Stimulated activated CD4-positive, alpha-beta T cell treated with anti-CD3 and anti-CD28 coated beads, Interleukin-2, amount 100 ng/mL, for 24 hours (primary cell): ENCODE measurements around the gene XPO6.

ENCODE experiments used
- DNase-seq, 2 donors: peaks; one replicate each; pipeline ENCODE4 v3.0.0-alpha.2; 2020

XPO6 gene

DNA sequence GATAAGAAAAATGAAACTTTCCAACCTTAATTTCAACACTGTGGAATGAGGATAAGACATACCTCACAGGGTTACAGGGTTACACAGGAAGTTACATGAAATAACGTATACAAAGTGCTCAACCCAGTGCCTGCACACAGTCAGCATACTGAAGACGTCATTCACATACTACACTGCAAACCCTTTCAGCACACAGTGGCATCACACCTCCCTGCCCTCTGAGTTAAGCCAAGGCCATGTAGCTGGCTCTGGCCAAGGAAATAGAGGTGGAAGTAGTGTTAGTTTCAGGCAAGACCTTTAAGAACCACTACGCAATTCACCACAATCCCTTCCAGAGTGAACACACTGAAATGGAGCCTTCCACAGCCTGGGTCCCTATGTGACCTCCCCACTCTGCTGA lies 101.7 kb downstream of the XPO6 start:
- DNase-seq, result no peak

DNA sequence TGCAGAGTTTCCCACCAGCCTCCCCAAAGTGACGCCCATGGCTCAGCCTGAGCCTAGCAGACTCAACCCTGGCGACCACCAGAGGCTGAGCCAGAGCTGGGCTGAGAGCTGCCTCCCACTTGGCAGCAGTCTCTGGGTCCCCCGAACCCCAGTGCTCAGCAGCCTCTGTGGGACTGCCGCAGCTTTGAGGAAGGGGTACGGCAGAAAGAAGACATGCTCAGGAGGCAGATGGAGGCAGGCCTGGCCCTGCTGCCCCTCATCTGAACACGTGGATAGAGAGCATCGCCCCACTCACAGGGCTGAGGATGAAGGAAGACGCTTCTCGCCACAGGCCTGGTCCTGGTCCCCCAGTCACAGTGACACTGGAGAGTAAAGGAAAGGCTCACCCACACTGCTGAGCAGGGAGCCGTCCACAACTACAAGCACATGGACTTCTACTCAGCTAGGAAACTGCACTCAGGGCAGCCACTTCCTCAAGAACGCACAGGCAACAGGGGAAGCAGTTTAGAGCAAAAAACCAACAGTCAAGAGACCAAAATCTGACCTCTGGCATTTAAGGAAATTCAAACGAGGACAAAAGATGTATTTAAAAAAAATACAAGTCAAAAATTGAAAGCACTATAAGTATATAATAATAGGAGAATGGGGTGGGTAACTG lies 103.0 kb downstream of the XPO6 start:
- no peak for DNase-seq

DNA sequence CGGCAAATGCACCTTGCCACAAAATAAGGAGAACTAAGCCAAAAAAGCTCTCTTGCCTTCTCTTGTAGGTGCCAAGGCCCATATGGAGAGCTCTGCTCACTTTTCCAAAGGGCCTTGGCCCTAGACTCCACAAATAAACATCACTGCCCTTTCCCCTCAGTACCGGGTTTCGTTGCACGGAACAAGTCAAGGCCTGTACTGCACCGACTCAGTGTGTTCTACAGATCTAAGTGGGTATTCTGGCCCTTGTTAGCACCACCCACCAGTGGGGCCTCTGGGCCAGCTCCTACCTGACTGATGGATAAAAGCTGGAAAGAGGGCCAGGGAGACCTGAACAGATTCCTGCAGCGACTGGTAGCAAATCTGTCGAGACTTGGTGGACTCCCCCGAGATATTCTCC lies 104.5 kb downstream of the XPO6 start:
- DNase-seq, result no peak

DNA sequence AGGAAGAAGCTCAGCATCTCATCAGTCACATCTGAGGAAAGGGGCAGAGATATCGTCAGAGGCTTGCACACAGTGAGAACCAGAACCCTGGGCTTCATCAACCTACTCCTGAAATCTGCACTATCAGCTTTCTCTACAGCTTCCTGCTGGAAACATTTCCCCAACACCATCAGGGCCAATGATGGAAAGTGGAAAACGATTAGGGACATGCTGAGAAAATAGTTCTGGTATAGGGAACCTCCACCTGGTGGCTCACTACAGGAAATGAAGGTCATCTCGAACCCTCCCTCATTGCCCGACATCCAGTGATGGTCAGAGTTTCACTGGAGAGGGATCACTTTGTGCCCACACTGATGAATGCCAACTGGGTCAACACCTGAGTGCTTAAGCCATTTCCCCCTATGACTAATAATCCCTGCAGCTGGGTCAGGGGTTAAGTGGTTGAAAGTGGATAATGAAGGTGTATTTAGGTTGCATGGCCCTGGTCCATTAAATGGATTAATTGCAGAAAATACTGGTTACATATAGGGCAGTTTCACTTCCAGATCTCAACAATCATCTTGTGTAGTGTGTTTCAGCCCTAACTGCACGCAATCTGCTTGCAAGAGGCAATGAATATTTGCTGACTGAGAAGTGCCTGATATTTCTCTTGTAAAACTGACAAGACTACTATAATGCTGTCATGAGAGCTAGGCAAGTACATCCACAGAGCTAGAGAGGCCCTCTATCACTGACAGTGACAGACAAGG lies 105.1 kb downstream of the XPO6 start:
- no peak for DNase-seq

DNA sequence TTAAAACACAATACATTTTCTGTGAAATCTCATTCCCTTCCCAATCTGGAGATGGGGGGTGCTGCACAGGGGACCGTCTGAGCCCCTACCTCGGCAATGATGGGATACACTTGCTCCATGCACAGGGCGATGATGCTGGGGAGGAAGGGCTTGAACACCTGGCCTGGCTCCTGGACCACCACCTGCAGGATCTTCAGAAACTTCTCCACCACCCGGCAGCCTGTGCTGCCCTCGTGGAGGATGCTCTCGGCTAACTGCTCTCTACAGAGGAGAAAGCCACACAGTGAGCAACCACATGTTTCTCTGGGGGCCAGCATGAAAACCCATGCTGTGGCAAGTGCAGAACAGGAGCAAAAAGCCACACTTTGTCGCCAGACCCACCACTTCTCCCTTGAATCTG lies 105.8 kb downstream of the XPO6 start:
- no peak for DNase-seq

DNA sequence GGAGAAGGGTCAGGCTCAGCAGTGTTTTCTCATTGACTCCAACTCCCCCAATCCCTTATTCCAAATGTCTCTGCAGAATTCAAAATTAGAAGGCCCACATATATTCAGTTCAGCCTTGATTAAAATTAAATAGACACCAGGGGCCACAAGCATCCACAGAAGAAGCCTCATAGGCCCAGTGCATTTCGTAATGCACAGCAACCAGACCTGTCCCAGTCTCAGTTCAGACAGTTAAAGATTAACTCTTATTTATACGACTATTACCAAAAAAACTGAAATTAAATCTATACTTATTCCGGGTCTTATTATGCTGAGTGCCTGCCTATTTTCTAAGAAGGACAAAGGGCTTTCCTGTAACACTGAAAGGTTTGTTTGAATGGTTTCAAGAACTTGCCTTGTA lies 106.5 kb downstream of the XPO6 start:
- no peak for DNase-seq

DNA sequence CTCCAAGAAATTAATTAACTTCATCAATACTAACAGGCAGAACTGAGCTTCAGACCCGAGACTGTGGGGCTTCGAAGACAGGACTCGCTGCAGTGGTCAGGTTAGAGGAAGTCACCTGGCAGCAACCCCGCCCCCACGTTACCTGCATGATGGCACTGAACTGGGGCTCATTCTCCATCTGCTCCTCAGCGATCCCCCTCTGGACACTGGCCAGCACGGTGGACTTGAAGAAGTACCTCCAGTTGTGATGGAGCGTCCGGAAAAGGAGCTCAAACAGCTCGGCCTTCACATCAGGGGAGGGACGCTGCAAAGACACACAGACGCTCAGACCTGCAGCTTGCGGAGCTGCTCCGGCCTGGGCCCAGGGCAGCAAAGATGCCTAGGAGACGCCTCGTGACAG lies 107.4 kb downstream of the XPO6 start:
- DNase-seq, result no peak

DNA sequence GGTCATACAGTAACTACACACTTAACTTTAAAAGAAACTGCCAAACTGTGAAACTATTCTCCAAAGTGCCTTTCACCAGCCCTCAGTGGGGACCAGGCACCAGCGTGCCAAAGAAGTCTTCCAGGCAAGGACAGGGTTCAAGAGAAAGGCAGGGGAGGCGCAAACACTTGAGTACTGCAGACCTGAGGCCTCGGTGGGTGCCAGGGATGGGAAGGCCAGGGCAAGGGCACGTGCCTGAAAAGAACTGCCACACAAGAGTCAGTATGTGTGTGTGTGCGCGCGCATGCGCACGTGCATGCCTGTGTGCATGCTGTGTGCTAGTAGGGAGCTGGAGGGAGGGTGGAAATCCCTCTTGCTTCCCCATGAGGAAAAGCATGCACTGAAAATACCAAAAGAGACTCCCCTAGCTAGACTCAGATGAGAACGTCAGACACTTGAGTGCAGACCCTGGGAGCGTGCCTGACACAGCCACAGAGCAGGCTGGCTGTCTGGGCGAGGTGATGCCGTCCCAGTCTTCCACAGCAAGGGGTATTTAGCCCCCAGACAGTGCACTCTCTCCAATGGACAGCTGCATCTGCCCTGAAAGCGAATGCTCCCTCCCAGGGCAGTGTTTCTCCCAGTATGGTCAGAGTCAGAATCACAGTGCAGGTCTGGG lies 108.1 kb downstream of the XPO6 start:
- DNase-seq, result no peak

DNA sequence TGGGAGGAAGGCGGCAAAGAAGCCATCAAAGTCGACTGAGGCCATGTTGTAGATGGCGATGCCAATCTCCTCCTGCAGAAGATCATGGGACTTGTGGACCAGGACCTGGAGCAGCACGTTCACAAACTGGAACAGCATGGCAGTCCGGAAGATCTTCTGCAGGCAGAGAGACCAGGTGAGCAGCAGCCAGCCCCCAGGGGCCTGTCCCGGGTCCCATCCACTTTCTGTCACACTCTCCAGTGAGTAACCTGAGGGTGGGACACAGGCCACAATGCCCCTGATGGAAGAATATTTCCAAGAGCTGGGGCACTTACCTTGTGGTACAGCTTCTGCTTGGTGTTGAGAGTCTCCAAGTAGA lies 110.3 kb downstream of the XPO6 start:
- no peak for DNase-seq

DNA sequence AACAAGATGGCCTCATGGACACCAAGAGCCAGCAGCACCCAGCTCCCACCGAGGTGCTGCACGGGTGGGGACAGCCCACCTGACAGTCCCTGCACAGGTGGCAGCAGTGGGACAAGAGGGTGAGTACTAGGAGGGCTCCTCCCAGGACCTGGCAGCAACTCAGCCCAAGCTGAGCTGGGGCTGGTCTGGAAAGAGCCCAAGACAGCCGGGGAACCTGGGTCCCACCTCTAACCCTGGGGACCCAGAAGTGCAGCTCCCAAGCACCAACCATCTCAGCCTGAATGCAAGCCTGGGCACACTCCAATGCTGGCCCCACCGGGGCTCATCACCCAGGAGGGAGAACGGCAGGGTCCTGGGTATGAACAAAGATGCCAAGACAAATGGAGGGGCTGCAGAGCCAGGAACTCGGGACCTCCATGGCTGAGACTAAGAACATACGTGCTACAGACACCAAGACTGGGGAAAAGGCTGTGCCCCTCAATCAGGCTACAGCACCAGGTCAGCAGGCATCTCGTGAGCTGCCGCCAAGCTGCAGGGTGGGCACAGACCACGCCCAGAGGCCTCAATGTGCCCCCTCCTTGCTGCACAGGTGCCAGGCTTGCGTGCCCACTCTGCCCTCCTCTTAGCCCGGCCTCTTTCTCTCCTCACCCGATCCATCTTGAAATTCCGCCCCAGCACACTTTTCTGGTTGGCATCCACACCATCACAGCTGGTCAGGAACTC lies 110.8 kb downstream of the XPO6 start:
- no peak for DNase-seq

DNA sequence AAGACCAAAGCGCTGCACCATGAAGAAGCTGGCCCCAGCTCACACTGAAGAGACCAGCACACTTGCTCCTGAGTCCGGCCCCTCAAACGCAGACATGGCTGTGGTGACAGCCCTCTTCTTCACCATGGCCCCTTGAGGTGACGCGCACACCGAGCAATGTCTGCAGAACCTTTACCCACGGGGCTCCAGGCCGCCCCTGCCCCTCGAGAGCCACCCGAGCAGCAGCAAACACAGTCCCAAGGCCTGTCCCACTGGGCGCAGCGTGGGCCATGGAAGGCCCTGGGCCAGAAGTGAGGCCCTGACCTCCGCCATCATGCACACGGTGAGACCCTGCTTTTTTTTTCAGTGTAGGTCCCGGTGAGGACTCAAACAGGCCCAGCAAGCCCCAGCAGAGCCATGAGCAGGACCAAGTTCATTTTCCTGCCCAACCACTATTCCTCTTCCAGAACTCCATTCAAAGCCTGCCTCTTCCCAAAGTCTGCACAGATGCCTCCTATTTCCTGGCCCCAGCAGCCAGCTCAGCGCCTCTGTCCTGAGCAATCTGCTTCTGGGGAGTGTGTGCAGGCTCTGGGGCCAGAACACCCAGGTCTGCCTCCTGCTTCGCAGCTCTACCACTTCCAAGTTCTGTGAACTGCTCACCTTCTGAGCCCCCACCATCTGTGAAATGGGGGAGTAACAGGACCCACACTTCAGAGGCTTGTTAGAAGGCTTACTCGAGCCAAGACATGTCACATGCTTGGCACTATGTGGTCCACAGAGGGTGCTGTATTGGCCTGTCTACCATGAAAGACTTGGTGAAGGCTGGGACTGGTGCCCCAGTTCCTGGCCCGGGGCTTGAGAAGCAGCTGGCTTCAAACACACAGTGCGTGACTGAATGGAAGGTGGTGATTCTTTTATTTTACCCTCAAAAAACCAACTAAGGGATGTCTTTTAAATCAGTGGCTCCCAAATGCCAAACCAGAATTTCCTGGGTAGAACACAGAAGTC lies 112.5 kb downstream of the XPO6 start:
- DNase-seq, result no peak

DNA sequence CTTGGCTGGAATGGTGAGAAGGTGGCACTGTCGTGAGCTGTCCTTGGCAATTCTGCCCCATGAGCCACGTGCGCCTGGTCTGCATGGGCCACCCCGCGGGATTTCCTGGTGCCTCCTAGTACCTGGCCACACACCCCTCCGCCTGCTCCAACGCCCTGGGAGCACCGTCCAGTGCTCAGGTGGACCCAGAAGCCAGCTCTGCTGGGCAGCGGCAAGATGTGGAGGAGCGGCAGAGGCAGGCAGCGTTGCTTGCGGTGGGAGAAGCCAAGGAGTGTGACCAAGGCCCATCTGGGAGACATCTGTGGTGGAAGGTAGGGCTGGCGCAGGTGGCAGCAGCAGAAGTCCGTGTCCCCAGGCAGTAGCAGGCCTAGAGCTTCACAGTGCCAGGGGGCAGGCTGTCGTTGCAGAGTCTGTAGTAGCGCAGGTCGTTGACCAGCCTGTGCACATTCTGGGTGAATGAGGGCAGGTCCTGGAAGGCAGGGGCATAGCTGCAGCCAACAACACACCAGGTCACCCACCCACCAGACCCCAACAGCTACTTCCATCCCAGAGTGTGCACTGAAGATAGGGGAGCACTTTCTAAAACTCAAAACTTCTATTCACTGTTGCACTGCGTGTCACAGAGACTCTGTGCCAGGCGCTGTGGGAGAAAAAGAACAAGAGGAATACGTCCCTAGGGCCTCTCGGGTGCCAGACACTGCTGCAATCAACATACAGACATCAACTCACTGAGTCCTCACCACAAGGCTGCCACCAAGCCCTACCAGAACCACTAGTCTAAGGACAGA lies 113.4 kb downstream of the XPO6 start:
- DNase-seq, result no peak

DNA sequence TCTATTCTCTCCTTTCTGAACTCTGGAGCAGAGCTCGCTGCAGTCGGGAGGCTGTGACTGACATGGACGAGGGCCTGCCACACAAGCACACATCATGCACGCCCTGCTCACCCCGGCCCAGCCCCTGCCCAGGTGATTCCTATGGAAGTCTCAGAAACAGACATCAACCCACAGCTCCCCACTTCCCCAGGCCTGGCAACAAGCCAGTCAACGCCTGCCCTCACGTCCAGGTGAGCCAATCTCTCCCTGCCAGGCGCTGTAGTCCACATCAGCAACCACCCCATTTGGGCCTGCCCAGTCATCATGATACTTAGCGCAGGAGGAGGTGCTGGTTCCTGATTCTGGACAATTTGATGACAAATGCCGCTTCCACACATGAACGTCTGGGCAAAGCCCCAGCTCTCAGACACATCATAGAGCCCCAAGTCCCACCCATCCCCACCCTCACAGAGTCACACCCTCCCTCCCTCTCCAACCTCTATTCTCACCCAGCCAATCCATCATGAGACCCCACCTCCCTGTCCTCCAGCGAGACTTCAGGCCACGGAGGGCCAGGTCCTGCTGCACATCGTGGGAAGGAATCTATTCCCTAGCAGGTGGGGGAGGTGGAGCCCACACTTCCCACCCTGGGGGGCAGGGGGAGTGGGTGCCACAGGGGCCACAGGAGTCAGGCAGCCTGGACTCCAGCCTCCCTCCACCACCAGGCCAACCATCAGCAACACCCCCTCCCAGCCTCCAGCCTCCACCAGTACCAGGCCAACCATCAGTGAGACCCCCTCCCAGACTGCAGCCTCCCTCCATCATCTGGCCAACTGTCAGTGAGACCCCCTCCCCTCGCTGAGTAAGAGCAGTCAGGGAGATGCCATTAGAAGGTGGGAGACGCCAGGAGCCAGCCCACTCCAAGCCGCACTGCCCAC lies 114.5 kb downstream of the XPO6 start:
- DNase-seq, result no peak

DNA sequence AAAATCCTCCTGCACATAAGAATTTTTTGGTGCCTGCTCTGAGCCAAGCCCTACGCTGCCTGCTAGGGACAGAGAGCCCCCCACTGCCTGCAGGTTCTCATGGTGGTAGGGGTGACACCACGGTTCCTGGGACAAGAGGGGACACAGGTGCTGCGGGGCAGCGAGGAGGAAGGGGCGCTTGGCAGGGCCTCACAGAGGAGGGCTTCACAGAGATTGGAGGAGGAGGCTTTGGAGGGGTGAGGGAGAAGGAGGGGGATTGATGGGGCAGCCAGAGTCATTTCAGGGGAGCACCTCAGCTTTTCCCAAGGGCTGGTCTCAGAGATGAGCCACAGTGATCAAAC lies 118.4 kb downstream of the XPO6 start:
- no peak for DNase-seq

DNA sequence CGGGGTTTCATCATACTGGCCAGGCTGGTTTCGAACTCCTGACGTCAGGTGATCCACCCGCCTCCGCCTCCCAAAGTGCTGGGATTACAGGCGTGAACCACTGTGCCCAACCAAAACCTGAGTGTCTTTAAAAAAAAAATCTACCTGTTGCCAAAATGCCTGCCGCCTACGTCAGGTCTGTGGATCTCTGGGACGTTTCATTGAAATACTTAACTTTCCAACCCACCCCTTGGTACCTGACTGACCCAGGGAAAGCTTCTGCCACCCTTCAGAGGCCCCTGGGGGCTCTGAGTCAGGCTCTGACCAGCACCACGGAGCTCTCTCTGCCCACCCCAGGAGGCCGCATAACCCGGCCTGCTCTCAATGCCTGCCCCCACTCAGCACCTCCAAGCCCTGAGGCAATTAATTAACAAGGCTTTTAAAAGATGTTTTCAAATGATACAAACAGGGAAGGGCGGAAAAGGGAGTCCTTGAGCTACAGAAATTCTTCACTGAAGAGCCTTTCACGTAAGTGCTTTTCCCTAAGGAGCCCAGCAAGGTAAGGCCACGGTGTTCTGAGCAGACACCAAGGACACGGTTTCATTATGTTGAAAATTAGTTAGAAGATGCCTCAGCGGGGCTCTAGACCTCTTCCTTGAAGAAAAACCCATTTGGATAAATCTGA lies 118.9 kb downstream of the XPO6 start:
- DNase-seq, result no peak

DNA sequence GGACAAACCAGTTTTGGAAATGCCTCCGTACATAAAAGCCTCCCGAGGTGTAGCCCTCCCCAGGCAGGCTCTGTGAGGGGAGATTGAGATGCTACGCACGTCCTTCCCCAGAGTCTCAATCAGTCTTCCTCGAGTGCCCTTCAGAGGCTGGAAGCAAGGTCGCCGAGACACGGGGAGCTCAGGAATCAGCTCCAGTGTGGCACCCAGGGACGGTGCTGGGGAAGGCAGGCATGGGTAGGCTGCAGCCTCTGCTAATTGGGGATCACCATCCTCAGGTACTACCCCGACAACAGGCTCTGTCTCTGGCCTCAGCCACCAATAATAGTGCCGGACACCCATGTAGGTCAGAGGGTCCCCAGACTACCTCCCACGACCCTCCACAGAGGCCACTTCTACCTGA lies 120.1 kb downstream of the XPO6 start:
- DNase-seq, result no peak

DNA sequence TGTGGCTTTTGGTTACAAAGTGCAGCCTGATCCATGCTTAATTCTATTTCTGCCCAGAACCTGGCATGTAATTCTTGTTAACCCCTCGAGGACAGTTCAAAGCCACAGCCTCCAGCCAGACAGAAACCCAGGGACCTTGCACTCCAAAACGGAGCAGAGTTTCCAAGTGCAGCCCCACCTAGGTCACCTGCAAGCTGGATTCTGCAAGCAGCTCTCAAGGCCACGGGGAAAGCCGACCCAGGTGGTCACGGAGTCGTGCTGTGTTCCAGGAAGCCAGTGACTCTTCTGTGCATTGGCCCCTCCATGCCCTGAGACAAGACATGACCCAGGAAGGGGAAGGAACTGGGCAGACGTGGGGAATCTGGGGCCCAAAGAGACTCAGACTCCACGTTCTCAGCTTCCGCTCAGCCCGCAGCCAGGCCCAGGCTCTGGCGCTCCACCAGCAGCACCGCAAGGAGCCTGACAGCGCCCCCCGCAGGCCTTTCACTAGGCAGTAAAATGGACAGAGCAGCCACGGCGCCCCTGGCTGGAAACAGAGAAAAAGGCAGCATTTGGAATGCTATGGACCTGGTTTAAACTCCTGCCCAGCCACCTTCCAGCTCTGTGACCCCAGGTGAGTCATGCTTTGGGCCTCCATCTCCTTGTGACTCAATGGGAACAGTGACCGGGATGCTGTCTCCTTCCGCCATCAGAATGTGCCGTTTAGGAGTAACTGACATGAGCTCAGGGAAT lies 121.0 kb downstream of the XPO6 start:
- no peak for DNase-seq

DNA sequence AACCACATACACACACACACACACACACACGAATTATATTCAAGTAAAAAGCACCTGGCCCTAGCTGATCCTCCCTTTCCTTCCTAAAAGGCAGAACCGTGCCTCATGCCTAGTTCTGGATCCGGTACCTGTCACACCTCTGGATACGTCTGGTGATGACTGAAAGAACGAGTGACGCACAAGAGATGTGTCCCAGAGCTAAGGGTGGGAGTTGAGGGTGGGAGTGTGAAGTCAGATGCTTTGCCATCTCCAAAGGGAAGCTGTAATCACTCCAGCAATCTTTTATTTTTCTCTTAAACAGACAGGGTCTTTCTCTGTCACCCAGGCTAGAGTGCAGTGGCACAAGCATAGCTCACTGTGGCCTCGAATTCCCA lies 121.8 kb downstream of the XPO6 start:
- DNase-seq, result no peak

DNA sequence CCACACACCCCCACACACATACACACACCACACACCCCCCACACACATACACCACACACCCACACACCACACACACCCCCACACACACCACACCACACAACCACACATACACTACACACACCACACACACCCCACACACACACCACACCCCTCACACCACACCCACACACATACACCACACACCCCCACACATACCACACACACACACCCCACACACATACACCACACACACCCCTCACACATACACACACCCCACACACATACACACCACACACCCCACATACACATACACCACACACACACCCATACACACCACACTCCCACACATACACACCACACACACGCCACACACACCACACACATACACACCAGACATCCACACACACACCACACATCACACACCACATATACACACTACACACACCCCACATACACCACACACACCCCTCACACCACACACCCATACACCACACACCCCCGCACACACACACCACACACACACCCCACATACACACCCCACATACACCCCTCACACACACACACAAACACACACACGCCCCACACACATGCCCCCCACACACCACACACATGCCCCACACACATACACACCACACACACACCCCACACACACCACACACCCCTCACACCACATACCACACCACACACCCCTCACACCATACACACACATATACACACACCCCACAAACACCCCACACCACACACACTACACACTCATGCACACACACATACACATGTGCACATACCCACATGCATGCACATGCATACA lies 122.4 kb downstream of the XPO6 start:
- DNase-seq, result no peak
